Activated naive CD4-positive, alpha-beta T cell treated with anti-CD3 and anti-CD28 coated beads, Interleukin-2, amount 10 ng/mL, durations not matched to agents 7 days and 5 days (primary cell): Measurements from ENCODE around the gene TMEM37.

Source experiments
- CTCF ChIA-PET: fragments of 350-600 bp; sonication (Branson Sonifier 250); formaldehyde crosslinking; loops from one replicate; lab custom pipeline; 2021; ENCODE audit warnings: antibody characterized with exemption; lab: Charles Lee
- DNase-seq: peaks from one replicate; pipeline ENCODE4 v3.0.0-alpha.2; 2020
- H3K27ac Mint-ChIP-seq: one replicate; pipeline ENCODE4 v1.8.0; 2021; ENCODE audit warnings: mild to moderate bottlenecking, moderate library complexity, mixed read lengths
- H3K27me3 Mint-ChIP-seq: one replicate; pipeline ENCODE4 v1.8.0; 2021; ENCODE audit warnings: mild to moderate bottlenecking, mixed read lengths
- H3K36me3 Mint-ChIP-seq: one replicate; pipeline ENCODE4 v1.8.0; 2021; ENCODE audit warnings: mixed read lengths
- H3K4me1 Mint-ChIP-seq: one replicate; pipeline ENCODE4 v1.8.0; 2021; ENCODE audit warnings: mixed read lengths
- H3K4me3 Mint-ChIP-seq: one replicate; pipeline ENCODE4 v1.8.0; 2021; ENCODE audit warnings: mild to moderate bottlenecking, moderate library complexity, mixed read lengths
- H3K9me3 Mint-ChIP-seq: one replicate; pipeline ENCODE4 v1.8.0; 2021; ENCODE audit warnings: mixed read lengths

Gene TMEM37

DNA sequence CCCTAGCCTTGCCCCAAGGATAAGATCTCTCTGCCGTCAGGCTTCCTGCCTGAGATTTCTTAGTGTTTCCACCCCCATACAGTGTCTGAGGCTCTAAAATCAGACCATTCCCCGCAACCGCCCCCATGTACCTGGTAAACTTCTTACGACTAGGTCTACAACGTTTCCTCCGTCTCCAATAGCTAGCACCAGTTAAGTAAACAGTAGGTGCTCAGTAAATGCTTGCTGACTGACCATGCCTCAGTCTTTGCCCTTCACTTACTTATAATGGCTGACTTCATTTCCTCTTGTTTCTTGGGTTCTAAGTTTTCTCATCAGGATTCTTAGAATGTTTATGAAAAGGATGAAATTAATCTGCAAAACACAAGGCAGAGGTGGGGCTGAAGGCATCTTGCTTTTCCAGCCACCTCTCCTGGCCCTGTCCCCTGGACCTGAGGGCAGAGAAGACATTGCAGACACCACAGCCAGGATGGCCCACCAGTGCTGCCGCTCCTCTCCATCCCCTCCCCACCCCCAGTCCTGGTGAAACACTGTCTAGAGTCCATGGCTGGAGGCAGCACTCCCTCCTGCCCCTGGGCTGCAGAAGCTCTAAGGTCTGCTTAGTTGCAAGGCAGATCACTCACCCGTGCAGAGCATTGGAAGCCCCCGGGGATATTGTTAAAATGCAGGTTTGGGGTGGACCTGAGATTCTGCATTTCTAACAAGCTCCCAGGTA, 16.9 kb downstream of the TMEM37 start:
- CTCF ChIA-PET, result no interaction called here
- H3K36me3 Mint-ChIP-seq, result no peaks in the 10 kb centered on the region
- H3K4me3 Mint-ChIP-seq, result no peak overlapping the region
- H3K9me3 Mint-ChIP-seq, result no peaks in the 10 kb centered on the region
- no peak overlapping the region for H3K27ac Mint-ChIP-seq
- no peak for DNase-seq
- H3K4me1 Mint-ChIP-seq, result no peaks in the 10 kb centered on the region
- H3K27me3 Mint-ChIP-seq, result peaks cover 22% of the 10 kb centered on the region

DNA sequence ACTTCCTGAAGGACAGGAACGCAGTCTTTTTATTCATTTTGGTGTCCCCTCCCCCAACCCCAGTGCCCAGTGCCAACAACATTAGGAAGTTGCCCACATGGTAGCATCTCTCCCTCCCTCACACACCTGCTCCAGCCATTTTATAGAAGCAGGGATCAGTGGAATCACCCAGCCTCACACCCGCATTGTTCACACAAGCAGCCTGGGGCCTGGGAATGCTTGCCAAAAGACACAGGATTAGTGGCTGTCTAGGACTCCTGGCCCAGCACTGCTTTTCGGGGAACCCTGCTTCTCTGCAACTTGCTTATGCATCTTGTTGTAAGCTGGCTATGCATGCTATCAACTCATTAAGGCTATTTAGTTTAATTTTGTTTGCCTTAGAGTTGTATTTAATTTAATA, 17.9 kb downstream of the TMEM37 start:
- no peak overlapping the region for H3K4me3 Mint-ChIP-seq
- no peaks in the 10 kb centered on the region for H3K4me1 Mint-ChIP-seq
- CTCF ChIA-PET, result no interaction called here
- H3K36me3 Mint-ChIP-seq, result no peaks in the 10 kb centered on the region
- peaks cover 27% of the 10 kb centered on the region for H3K27me3 Mint-ChIP-seq
- no peaks in the 10 kb centered on the region for H3K9me3 Mint-ChIP-seq
- DNase-seq, result no peak
- no peak overlapping the region for H3K27ac Mint-ChIP-seq

DNA sequence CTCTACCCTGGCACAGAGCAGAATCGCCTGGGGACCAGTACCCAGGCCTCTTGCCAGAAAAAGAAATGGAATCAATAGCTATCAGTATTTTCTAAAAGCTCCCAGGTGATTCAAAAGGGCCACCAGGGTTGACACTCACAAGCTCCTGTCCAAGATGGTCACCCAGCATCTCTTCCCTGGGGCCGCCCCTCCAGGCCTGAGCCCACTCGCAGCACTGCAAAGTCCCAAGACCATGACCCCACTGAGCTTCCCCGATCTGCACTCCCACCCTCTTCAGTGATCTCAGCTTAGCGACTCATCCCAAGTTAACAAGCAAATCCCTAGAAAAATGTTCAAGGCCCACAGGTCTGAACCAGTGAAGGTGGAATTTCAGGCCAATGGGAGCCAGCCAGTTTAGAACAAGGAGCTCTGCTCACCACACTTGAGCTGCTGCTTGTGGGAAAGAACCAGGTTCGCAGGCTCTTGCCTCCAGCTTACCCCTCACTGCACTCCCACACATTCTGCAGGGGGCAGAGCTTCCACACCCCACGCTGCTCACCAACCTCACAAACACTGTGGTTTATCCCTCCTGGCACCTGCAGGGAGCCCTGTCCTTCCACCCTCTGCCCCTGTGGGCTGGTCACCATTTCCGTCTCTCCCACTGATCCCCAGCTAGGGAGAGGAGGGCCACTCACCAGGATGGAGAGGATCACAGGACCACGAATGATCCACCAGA, 19.8 kb downstream of the TMEM37 start:
- no peak for DNase-seq
- no peaks in the 10 kb centered on the region for H3K36me3 Mint-ChIP-seq
- CTCF ChIA-PET, result interaction anchor here (1.5 kb wide), 1 partner anchor 25 kb away, joined by 7 read pairs; no protein-coding TSS in a partner anchor
- peaks cover 37% of the 10 kb centered on the region for H3K27me3 Mint-ChIP-seq
- H3K9me3 Mint-ChIP-seq, result no peaks in the 10 kb centered on the region
- no peaks in the 10 kb centered on the region for H3K4me1 Mint-ChIP-seq
- H3K27ac Mint-ChIP-seq, result no peak overlapping the region
- H3K4me3 Mint-ChIP-seq, result no peak overlapping the region

DNA sequence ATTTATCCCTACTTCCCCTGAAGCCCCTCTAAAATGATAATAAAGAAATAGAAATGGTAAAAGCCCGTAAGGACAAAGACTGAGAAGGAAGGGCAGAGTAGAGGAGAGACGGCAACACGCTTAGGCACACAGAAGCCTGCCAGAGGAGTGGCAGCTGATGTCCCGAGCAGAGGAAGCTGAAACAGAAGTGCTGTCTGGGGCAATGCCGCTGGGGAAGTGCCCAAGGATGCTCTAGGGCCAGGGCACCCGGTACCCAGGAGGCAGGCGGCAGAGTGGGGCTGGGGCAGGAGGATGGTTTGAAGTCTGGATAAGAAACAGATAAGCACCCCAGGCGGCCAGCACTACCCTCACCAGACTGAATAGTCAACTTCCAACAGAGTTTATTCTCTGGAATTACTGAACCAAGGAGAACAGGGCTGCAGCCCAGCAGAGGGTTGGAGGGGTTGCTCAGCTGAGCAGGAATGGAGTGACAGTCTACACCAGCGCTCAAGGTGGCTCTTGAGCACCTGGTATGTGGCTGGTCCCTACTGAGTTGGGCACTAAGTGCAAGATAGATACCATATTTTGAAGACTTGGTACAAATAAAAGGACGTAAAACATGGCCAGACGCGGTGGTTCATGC, 22.4 kb downstream of the TMEM37 start:
- no peak for DNase-seq
- H3K4me3 Mint-ChIP-seq, result no peak overlapping the region
- no peaks in the 10 kb centered on the region for H3K9me3 Mint-ChIP-seq

DNA sequence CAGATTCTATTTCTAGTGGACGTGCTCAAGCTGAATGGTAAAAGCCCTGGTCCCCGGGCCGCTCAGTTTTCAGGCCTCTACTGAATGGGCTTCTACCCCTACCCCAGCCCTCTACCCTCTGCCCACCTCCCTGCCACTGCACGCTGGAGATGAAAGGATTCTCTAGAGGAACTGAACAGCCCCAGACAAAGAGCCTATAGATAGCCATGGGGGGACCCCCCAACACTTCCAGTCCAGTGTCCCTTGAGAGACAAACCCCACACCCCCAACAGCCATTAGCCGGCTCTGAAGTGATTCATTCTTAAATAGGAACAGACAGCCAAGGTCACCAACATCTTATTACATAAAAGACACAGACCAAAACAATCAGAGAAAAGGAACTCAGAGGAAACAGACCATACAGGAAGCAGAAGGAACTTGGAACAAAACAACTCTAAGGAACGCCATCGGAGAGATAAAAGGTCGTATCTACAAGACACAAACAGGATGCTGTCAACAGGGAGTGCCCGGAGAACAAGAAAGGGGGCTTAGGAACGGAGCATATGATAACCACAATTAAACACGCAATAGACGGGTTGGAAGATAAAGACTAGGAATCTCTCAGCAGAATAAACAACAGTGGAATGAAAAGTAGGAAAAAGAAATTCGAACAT, 23.5 kb downstream of the TMEM37 start:
- no peaks in the 10 kb centered on the region for H3K4me1 Mint-ChIP-seq
- DNase-seq, result no peak
- no peak overlapping the region for H3K27ac Mint-ChIP-seq
- H3K27me3 Mint-ChIP-seq, result peaks cover 35% of the 10 kb centered on the region
- H3K4me3 Mint-ChIP-seq, result no peak overlapping the region
- no peaks in the 10 kb centered on the region for H3K36me3 Mint-ChIP-seq
- H3K9me3 Mint-ChIP-seq, result no peaks in the 10 kb centered on the region
- CTCF ChIA-PET, result no interaction called here

More for the DNA sequence above, 22.4 kb downstream of the TMEM37 start:
- Mint-ChIP-seq H3K27ac (no peak overlapping the region), H3K4me1 (no peaks in the 10 kb centered on the region), H3K27me3 (peaks cover 35% of the 10 kb centered on the region), H3K36me3 (no peaks in the 10 kb centered on the region)
- CTCF ChIA-PET, result no interaction called here

DNA sequence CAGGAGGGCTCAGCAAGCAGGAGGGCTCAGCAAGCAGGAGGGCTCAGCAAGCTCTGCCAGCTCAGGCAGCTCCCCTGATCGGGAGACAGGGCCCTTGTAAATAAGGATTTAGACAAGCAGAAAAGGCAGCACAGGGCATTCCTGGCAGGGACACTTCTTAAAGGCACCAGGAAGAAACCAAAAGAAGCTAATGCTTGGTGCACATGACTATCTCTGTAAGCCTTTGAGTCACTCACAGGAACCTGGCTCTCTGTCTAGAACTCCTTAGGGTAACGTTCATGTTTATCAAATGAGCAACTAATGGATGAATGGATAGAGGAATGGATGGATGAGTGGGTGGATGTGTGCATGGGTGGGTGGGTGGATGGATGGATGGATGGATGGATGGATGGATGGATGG, 28.4 kb downstream of the TMEM37 start:
- H3K4me3 Mint-ChIP-seq, result no peak overlapping the region
- CTCF ChIA-PET, result interaction anchor here (0.7 kb wide), 1 partner anchor 9 kb away, joined by 3 read pairs; no protein-coding TSS in a partner anchor
- H3K9me3 Mint-ChIP-seq, result no peaks in the 10 kb centered on the region
- no peak for DNase-seq
- H3K27me3 Mint-ChIP-seq, result peaks cover 12% of the 10 kb centered on the region
- H3K4me1 Mint-ChIP-seq, result no peaks in the 10 kb centered on the region
- no peak overlapping the region for H3K27ac Mint-ChIP-seq
- H3K36me3 Mint-ChIP-seq, result no peaks in the 10 kb centered on the region

DNA sequence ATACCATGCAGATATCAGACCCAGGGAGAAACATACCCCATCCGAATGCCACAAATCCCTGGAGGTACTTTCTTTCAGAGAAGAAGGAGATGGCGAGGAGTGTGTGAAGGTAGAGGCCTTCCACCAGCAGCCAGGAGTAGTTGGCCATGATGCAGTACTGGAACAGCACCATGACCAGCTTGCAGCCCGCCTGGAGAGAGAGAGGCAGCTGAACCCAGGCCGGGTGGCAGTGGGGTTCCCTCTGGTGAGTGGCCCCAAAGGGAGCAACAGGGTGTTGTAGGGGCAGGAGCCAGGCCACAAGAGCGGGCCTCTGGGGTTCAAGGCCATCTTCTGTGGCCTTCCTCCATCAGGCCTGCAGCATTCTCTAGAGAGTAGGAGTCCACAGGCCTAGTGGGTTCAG, 30.2 kb downstream of the TMEM37 start:
- Mint-ChIP-seq H3K4me3 (no peak overlapping the region), H3K27ac (no peak overlapping the region), H3K9me3 (no peaks in the 10 kb centered on the region), H3K27me3 (peaks cover 4% of the 10 kb centered on the region), H3K4me1 (no peaks in the 10 kb centered on the region), H3K36me3 (no peaks in the 10 kb centered on the region)
- no peak for DNase-seq
- CTCF ChIA-PET, result interaction anchor here (1.2 kb wide), 1 partner anchor 14 kb away, joined by 4 read pairs; no protein-coding TSS in a partner anchor

DNA sequence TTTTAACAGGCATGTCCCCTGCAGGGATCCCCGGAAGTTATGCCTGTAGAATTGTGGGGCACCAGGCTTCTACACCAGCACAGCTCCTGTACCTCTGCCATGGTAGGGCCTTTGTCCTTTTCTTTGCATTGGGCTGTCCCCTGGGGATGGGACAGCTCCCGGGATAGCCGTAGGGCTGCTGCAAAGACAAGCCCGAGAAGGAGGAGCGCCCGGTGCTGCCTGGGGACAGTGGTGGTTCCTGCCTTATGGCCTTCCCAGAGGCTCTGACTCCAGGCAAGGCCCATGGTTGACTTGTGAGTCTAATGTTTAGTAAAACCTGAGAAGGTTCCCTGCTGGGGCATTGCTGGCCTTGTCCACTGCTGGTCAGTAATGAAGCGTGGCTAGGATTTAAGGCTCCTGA, 30.9 kb downstream of the TMEM37 start:
- Mint-ChIP-seq H3K27ac (no peak overlapping the region), H3K4me3 (no peak overlapping the region), H3K27me3 (peaks cover 4% of the 10 kb centered on the region), H3K4me1 (no peaks in the 10 kb centered on the region), H3K9me3 (no peaks in the 10 kb centered on the region), H3K36me3 (no peaks in the 10 kb centered on the region)
- no peak for DNase-seq
- CTCF ChIA-PET, result no interaction called here

DNA sequence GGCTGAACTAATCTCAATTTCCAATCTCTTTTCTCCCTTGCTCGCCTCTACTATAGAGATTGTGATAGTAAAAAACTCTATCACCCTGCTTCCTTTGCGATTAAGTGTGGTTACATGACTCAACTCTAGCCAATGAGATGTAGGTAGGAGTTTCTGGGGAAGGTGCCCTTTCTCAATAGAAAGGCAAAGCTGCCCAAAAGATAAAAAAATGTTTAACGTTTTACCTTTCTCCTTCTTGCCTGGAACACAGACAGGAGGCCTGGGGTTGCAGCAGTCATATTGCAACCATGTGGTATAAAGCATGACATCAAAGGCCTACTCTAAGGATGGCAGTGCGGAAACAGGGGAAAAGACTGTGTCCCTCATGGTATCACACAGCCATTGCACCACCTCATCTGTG, 31.5 kb downstream of the TMEM37 start:
- H3K36me3 Mint-ChIP-seq, result no peaks in the 10 kb centered on the region
- no peaks in the 10 kb centered on the region for H3K9me3 Mint-ChIP-seq
- no peaks in the 10 kb centered on the region for H3K4me1 Mint-ChIP-seq
- no peak overlapping the region for H3K27ac Mint-ChIP-seq
- H3K4me3 Mint-ChIP-seq, result no peak overlapping the region
- no peak for DNase-seq
- H3K27me3 Mint-ChIP-seq, result peaks cover 4% of the 10 kb centered on the region
- CTCF ChIA-PET, result no interaction called here

DNA sequence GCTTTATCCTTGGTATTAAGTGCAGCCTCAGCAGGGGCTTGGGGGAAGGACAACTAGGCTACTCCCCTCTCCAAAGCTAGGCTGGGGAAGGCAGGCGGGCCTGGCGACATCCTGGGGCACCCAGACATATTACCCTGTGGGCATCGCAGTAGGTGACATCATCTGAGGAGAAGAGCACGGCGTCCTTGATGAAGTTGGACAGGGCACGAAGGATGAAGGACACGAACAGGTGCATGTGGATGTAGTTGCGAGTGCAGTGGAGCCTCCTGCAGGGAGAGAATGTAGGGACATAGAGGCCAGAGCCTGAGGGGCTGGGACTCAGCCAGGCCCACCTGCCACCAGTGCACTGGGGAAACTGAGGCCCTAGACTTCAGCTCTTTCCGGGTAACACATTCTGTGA, 32.3 kb downstream of the TMEM37 start:
- Mint-ChIP-seq H3K27me3 (peaks cover 4% of the 10 kb centered on the region), H3K4me3 (no peak overlapping the region), H3K9me3 (no peaks in the 10 kb centered on the region), H3K4me1 (no peaks in the 10 kb centered on the region), H3K36me3 (no peaks in the 10 kb centered on the region), H3K27ac (no peak overlapping the region)
- CTCF ChIA-PET, result interaction anchor here (2.5 kb wide), 1 partner anchor 12 kb away, joined by 8 read pairs; no protein-coding TSS in a partner anchor
- no peak for DNase-seq

DNA sequence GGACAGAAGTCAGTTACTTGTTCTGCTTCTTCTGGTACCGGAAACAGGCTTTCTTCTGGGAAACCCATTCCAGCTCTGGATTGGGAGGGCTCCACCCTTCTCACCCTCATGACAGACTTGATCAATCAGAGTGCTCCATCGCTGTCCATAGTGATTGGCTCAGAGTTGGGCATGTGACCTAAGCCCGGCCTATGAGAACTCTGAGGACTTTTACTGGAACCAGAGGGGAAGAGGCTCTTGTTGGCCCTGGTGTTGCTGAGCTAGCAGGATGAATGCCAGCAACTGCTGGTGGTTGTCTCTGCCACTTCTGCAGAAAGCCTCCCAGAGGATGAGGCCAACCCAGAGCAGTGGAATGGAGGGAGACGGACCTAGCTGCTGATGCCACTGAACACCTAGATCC, 33.3 kb downstream of the TMEM37 start:
- peaks cover 8% of the 10 kb centered on the region for H3K27me3 Mint-ChIP-seq
- H3K4me1 Mint-ChIP-seq, result no peaks in the 10 kb centered on the region
- H3K4me3 Mint-ChIP-seq, result no peak overlapping the region
- DNase-seq, result no peak
- H3K9me3 Mint-ChIP-seq, result no peaks in the 10 kb centered on the region
- no peaks in the 10 kb centered on the region for H3K36me3 Mint-ChIP-seq
- CTCF ChIA-PET, result interaction anchor here (2.5 kb wide), 1 partner anchor 11 kb away, joined by 8 read pairs; no protein-coding TSS in a partner anchor
- H3K27ac Mint-ChIP-seq, result no peak overlapping the region

DNA sequence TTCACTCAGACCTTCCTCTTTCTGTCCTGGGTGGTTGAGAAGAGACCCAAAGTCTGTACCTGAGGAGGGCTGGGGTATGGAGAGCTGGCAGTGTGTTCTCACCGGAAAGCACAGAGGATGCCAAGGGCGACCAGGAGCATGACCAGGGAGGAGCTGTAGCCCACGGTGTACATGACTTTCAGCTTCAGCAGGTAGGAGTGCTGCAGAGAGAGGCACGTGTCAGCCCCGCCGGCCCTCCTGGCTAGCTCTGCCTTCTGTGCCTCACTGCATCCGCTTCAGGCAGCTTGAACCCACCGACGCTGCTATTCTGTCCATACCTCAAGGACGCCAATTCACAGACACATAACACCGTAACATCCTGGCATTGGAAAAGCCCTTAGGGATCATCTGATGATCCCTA, 34.0 kb downstream of the TMEM37 start:
- DNase-seq, result no peak
- H3K4me1 Mint-ChIP-seq, result no peaks in the 10 kb centered on the region
- H3K27ac Mint-ChIP-seq, result no peak overlapping the region
- H3K4me3 Mint-ChIP-seq, result no peak overlapping the region
- H3K27me3 Mint-ChIP-seq, result peaks cover 8% of the 10 kb centered on the region
- CTCF ChIA-PET, result interaction anchor here (2.5 kb wide), 1 partner anchor 11 kb away, joined by 8 read pairs; no protein-coding TSS in a partner anchor
- H3K9me3 Mint-ChIP-seq, result no peaks in the 10 kb centered on the region
- H3K36me3 Mint-ChIP-seq, result no peaks in the 10 kb centered on the region

DNA sequence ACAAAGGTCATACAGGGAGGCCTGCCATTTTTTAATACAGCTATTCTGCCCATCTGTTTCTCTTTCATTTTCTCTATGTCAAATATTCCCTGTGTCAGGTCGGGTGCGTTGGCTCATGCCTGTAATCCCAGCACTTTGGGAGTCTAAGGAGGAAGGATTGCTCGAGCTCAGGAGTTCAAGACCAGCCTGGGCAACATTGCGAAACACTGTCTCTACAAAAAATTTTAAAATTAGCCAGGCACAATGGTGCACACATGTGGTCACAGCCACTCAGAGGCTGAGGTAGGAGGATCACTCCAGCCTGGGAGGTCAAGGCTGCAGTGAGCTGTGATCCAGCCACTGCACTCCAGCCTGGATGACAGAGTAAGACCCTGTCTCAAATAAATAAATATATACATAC, 34.7 kb downstream of the TMEM37 start:
- no peak overlapping the region for H3K4me3 Mint-ChIP-seq
- H3K27me3 Mint-ChIP-seq, result peaks cover 8% of the 10 kb centered on the region
- H3K36me3 Mint-ChIP-seq, result no peaks in the 10 kb centered on the region
- CTCF ChIA-PET, result interaction anchor here (0.8 kb wide), 1 partner anchor 10 kb away, joined by 3 read pairs; no protein-coding TSS in a partner anchor
- H3K9me3 Mint-ChIP-seq, result no peaks in the 10 kb centered on the region
- no peak for DNase-seq
- H3K27ac Mint-ChIP-seq, result no peak overlapping the region
- no peaks in the 10 kb centered on the region for H3K4me1 Mint-ChIP-seq
